ENCODE data around the gene USP6. TPM values are rescaled to one million over a fixed set of nuclear protein-coding genes. Genes with fewer than 3 reads are reported as not detected.

USP6 gene
- total RNA-seq, 6 experiments from 2014 or later = 0.05 to 0.19 (median 0.10) TPM

DNA sequence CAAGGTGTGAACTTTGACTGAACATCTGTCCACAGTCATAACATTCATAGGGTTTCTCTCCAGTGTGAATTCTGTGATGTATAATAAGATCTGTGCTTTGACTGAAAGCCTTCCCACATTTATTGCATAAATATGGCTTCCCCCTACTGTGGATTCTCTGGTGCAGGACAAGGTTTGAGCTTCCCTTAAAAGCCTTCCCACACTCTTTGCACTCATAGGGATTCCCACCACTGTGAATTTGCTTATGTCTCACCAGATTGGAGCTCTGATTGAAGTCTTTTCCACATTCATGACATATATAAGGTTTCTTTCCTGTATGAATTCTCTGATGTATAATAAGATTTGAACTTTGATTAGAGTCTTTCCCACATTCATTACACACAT lies 67.6 kb downstream of the USP6 start:
- TF ChIP-seq, protein P1, sequence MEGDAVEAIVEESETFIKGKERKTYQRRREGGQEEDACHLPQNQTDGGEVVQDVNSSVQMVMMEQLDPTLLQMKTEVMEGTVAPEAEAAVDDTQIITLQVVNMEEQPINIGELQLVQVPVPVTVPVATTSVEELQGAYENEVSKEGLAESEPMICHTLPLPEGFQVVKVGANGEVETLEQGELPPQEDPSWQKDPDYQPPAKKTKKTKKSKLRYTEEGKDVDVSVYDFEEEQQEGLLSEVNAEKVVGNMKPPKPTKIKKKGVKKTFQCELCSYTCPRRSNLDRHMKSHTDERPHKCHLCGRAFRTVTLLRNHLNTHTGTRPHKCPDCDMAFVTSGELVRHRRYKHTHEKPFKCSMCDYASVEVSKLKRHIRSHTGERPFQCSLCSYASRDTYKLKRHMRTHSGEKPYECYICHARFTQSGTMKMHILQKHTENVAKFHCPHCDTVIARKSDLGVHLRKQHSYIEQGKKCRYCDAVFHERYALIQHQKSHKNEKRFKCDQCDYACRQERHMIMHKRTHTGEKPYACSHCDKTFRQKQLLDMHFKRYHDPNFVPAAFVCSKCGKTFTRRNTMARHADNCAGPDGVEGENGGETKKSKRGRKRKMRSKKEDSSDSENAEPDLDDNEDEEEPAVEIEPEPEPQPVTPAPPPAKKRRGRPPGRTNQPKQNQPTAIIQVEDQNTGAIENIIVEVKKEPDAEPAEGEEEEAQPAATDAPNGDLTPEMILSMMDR (IDR thresholded peaks at IDR 0.05) = no peak
- Mint-ChIP-seq H3K9me3 (peaks cover 99% of the 10 kb centered on the region), H3K4me3 (no peak overlapping the region), H3K36me3 (ENCODE audit: low read depth) (peaks cover 96% of the 10 kb centered on the region), H3K27me3 (ENCODE audit: insufficient read depth) (peaks cover 7% of the 10 kb centered on the region), H3K4me1 (ENCODE audit: low read depth) (no peaks in the 10 kb centered on the region), H3K27ac (no peak overlapping the region)
- no peak for DNase-seq

DNA sequence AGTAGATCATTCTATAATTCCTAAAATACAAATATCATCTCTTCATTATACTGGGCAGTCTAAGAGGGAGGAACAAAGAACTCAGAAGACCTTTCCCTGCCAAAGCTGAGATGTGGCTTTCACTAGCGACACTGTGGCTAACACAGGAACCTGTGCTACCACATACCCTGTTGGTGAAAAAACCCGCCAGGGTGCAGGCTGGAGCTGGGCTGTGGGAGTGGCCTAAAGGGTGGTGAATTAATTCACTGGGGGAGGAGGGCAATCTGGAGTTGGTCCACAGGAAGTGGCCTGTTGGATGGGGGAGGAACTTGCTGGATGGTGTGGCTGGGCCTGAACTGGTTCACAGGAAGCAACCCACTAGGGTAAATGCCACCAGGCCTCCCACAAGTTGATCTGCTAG lies 68.5 kb downstream of the USP6 start:
- H3K4me3 Mint-ChIP-seq = no peak overlapping the region
- TF ChIP-seq, protein P1 (IDR thresholded peaks at IDR 0.05) = no peak
- H3K27me3 Mint-ChIP-seq (ENCODE audit: insufficient read depth) = peaks cover 7% of the 10 kb centered on the region
- no peaks in the 10 kb centered on the region for H3K4me1 Mint-ChIP-seq (ENCODE audit: low read depth)
- DNase-seq = no peak
- no peak overlapping the region for H3K27ac Mint-ChIP-seq
- H3K36me3 Mint-ChIP-seq (ENCODE audit: low read depth) = peaks cover 91% of the 10 kb centered on the region
- peaks cover 93% of the 10 kb centered on the region for H3K9me3 Mint-ChIP-seq

DNA sequence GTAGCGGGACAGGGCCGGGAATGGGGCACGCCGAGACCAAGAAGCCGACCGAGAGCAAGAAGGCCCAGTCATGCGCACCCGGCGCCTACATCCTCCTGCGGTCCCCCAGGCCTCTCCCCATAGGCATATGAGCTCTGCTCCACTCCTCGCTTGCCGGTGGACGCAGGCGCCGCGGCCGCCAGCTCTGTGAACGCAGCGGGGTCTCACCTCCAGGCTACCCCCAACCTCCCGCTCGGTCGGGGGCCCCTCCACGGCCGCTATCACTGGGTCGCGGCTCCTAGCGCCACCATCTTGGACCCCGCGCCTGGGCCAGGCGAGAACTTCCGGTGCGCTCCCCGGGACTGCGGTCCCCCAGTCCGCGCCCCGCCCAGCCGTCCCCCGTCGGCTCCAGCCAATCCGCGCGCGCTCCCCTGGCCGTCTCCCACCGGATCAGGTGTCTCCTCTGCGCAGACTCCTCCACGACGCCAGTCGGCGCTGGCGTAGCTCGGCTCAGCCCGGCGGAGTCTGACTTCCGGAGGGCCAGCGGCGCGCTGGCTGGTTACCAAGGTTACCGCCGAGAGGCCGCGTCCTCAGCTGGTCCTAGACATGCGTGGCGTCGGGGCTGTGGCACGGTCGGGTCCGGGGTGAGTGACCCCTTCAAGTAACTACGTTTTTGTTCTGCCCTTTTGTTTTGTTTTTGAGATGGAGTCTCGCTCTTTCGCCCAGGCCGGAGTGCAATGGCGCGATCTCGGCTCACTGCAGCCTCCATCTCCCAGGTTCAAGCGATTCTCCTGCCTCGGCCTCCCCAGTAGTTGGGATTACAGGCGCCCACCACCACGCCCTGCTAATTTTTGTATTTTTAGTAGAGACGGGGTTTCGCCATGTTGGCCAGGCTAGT lies 75.9 kb downstream of the USP6 start, which contains the start of gene ZNF594:
Gene ZNF594, minus strand, starts transcription at position 328 of the 877 bp plus-strand sequence. CDS start 7,612 bp downstream, outside the sequence.
- Mint-ChIP-seq H3K27ac (peak within 1 kb of the TSS; percentile 93), H3K27me3 (ENCODE audit: insufficient read depth) (peaks cover 2% of the 10 kb centered on the region; the same call in 1 of the 2 replicates), H3K4me1 (ENCODE audit: low read depth) (peaks cover 25% of the 10 kb centered on the region), H3K9me3 (peaks cover 53% of the 10 kb centered on the region), H3K36me3 (ENCODE audit: low read depth) (peaks cover 52% of the 10 kb centered on the region), H3K4me3 (peak within 1 kb of the TSS; percentile 95)
- DNase-seq = peak; percentile 94
- TF ChIP-seq, protein P1 (IDR thresholded peaks at IDR 0.05) = peak; percentile 81

DNA sequence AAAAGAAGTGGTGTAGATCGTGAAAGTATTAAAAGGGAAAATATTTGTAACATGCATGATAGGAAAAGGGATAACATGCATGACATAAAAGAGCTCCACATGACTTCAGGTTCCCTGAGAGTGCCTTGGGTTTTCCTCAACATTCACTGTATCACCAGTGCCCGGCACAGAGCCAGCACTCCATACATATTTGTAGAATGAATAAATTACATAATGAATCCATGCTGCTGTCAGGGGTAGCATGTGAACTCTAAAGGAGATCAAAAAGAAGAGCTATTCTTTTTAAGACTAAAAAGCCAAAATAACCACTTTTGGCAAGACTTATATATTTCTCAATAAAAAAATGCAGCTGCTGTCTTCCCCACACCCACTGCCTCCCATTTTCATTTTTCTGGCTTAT lies 78.5 kb downstream of the USP6 start:
- DNase-seq = peak; percentile 62
- H3K4me3 Mint-ChIP-seq = no peak overlapping the region
- H3K9me3 Mint-ChIP-seq = peaks cover 33% of the 10 kb centered on the region
- TF ChIP-seq, protein P1 (IDR thresholded peaks at IDR 0.05) = no peak
- H3K36me3 Mint-ChIP-seq (ENCODE audit: low read depth) = peaks cover 32% of the 10 kb centered on the region
- peaks cover 2% of the 10 kb centered on the region for H3K27me3 Mint-ChIP-seq (ENCODE audit: insufficient read depth)
- H3K27ac Mint-ChIP-seq = no peak overlapping the region
- peaks cover 25% of the 10 kb centered on the region for H3K4me1 Mint-ChIP-seq (ENCODE audit: low read depth)

DNA sequence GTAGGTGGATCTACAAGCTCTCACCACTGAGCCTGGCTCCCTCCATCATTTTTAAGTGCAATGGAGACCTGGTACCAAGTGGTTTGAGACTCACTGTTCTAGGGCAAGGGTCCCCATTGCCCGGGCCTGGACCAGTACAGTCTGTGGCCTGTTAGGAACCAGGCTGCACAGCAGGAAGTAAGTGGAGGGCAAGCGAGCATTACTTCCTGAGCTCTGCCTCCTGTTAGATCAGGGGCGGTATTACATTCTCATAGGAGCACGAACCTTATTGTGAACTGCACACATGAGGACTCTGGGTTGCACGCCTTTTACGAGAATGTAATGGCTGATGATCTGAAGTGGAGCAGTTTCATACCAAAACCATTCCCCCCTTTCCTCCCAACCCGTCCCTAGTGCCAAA lies 82.6 kb downstream of the USP6 start:
- Mint-ChIP-seq H3K27me3 (ENCODE audit: insufficient read depth) (no peaks in the 10 kb centered on the region; the same call in 1 of the 2 replicates), H3K4me3 (no peak overlapping the region), H3K4me1 (ENCODE audit: low read depth) (peaks cover 27% of the 10 kb centered on the region), H3K9me3 (no peaks in the 10 kb centered on the region), H3K36me3 (ENCODE audit: low read depth) (peaks cover 4% of the 10 kb centered on the region), H3K27ac (no peak overlapping the region; the same call in 1 of the 2 replicates)
- DNase-seq = no peak
- TF ChIP-seq, protein P1 (IDR thresholded peaks at IDR 0.05) = no peak
